Stimulated activated CD4-positive, alpha-beta T cell treated with anti-CD3 and anti-CD28 coated beads, Interleukin-1b, Interleukin-23, amount 100 ng/mL, for 48 hours (primary cell): Measurements from ENCODE around the gene MKI67.
"Not testable (repeated sequence)": the region's sequence is repeated elsewhere in the genome, so short reads cannot be mapped to it uniquely, and the experiment has no call there.

Experiments
- DNase-seq: peaks from one replicate; pipeline ENCODE4 v3.0.0-alpha.2; 2020

MKI67 gene

GRCh38 chr10:128102480-128103228 lies 23.6 kb downstream of the MKI67 start:
- DNase-seq, result no peak

GRCh38 chr10:128101901-128102300 lies 24.3 kb downstream of the MKI67 start:
- no peak for DNase-seq

- DNase-seq, result no peak
These were observed 26.3 kb downstream of the MKI67 start for GRCh38 chr10:128099901-128100300.

- no peak for DNase-seq
These were observed 27.6 kb downstream of the MKI67 start for GRCh38 chr10:128098631-128099030.

GRCh38 chr10:128097783-128098182 lies 28.4 kb downstream of the MKI67 start:
- DNase-seq, result no peak

- DNase-seq, result no peak
These were observed 29.6 kb downstream of the MKI67 start for GRCh38 chr10:128096486-128097199.

GRCh38 chr10:128095753-128096469 lies 30.3 kb downstream of the MKI67 start:
- no peak for DNase-seq

GRCh38 chr10:128095027-128095752 lies 31.0 kb downstream of the MKI67 start:
- DNase-seq, result peak; percentile 13

- DNase-seq, result not testable (repeated sequence)
These were observed 31.6 kb downstream of the MKI67 start for GRCh38 chr10:128094596-128094995.

- DNase-seq, result no peak
These were observed 33.8 kb downstream of the MKI67 start for GRCh38 chr10:128092454-128092853.

GRCh38 chr10:128091636-128092210 lies 34.5 kb downstream of the MKI67 start:
- DNase-seq, result no peak

GRCh38 chr10:128087884-128088709 lies 38.1 kb downstream of the MKI67 start:
- no peak for DNase-seq

GRCh38 chr10:128087146-128087883 lies 38.9 kb downstream of the MKI67 start:
- no peak for DNase-seq

- no peak for DNase-seq
These were observed 40.0 kb downstream of the MKI67 start for GRCh38 chr10:128086003-128086863.

GRCh38 chr10:128084991-128085390 lies 41.2 kb downstream of the MKI67 start:
- DNase-seq, result no peak

GRCh38 chr10:128084364-128084763 lies 41.9 kb downstream of the MKI67 start:
- no peak for DNase-seq

- DNase-seq, result no peak
These were observed 42.9 kb downstream of the MKI67 start for GRCh38 chr10:128083191-128083895.

GRCh38 chr10:128081720-128082119 lies 44.5 kb downstream of the MKI67 start:
- no peak for DNase-seq

- DNase-seq, result no peak
These were observed 45.0 kb downstream of the MKI67 start for GRCh38 chr10:128081222-128081621.
